ENCODE results near the gene CEP85.
A peak's percentile ranks its signal among the peaks of the same experiment; 100 is the strongest.

CEP85 gene

GRCh38 chr1:26233903-26234643 lies at the start of gene CEP85:
CEP85 (plus strand) TSS chr1:26234200; CDS start chr1:26239784, 5,584 bp downstream.
- in situ Hi-C loops (cut with MboI; ENCODE audit: low pct_unique_long_range_greater_than_20kb, low sequenced_read_pairs): no loop called here
- peak; percentile 99 for DNase-seq

GRCh38 chr1:26184883-26185282 lies 49.1 kb upstream of the CEP85 start:
- in situ Hi-C loops (cut with MboI; ENCODE audit: low pct_unique_long_range_greater_than_20kb, low sequenced_read_pairs): no loop called here
- DNase-seq: no peak

GRCh38 chr1:26187882-26188281 lies 46.1 kb upstream of the CEP85 start:
- in situ Hi-C loops (cut with MboI; ENCODE audit: low pct_unique_long_range_greater_than_20kb, low sequenced_read_pairs): no loop called here
- no peak for DNase-seq

GRCh38 chr1:26188477-26188876 lies 45.5 kb upstream of the CEP85 start:
- no peak for DNase-seq
- in situ Hi-C loops (cut with MboI; ENCODE audit: low pct_unique_long_range_greater_than_20kb, low sequenced_read_pairs): no loop called here

- no peak for DNase-seq
- in situ Hi-C loops (cut with MboI; ENCODE audit: low pct_unique_long_range_greater_than_20kb, low sequenced_read_pairs): no loop called here
Measured at GRCh38 chr1:26189331-26189730, 44.7 kb upstream of the CEP85 start.

- DNase-seq: no peak
- in situ Hi-C loops (cut with MboI; ENCODE audit: low pct_unique_long_range_greater_than_20kb, low sequenced_read_pairs): no loop called here
Measured at GRCh38 chr1:26189751-26190275, 44.2 kb upstream of the CEP85 start.

- in situ Hi-C loops (cut with MboI; ENCODE audit: low pct_unique_long_range_greater_than_20kb, low sequenced_read_pairs): no loop called here
- DNase-seq: peak; percentile 70
Measured at GRCh38 chr1:26190373-26190987, 43.5 kb upstream of the CEP85 start, which contains the start of gene CATSPER4. CATSPER4 (plus strand) TSS chr1:26190602; CDS start chr1:26190628, 26 bp downstream.

- no peak for DNase-seq
- in situ Hi-C loops (cut with MboI; ENCODE audit: low pct_unique_long_range_greater_than_20kb, low sequenced_read_pairs): no loop called here
Measured at GRCh38 chr1:26191739-26192138, 42.3 kb upstream of the CEP85 start.

GRCh38 chr1:26195805-26196204 lies 38.2 kb upstream of the CEP85 start:
- DNase-seq: no peak
- in situ Hi-C loops (cut with MboI; ENCODE audit: low pct_unique_long_range_greater_than_20kb, low sequenced_read_pairs): no loop called here

GRCh38 chr1:26197301-26197700 lies 36.7 kb upstream of the CEP85 start:
- in situ Hi-C loops (cut with MboI; ENCODE audit: low pct_unique_long_range_greater_than_20kb, low sequenced_read_pairs): no loop called here
- no peak for DNase-seq

- in situ Hi-C loops (cut with MboI; ENCODE audit: low pct_unique_long_range_greater_than_20kb, low sequenced_read_pairs): no loop called here
- DNase-seq: no peak
Measured at GRCh38 chr1:26197813-26198212, 36.2 kb upstream of the CEP85 start.

- in situ Hi-C loops (cut with MboI; ENCODE audit: low pct_unique_long_range_greater_than_20kb, low sequenced_read_pairs): no loop called here
- DNase-seq: no peak
Measured at GRCh38 chr1:26200413-26200812, 33.6 kb upstream of the CEP85 start.

- in situ Hi-C loops (cut with MboI; ENCODE audit: low pct_unique_long_range_greater_than_20kb, low sequenced_read_pairs): no loop called here
- DNase-seq: no peak
Measured at GRCh38 chr1:26203642-26204318, 30.2 kb upstream of the CEP85 start.

- no peak for DNase-seq
- in situ Hi-C loops (cut with MboI; ENCODE audit: low pct_unique_long_range_greater_than_20kb, low sequenced_read_pairs): no loop called here
Measured at GRCh38 chr1:26210147-26210870, 23.7 kb upstream of the CEP85 start.

- in situ Hi-C loops (cut with MboI; ENCODE audit: low pct_unique_long_range_greater_than_20kb, low sequenced_read_pairs): no loop called here
- DNase-seq: no peak
Measured at GRCh38 chr1:26212726-26213125, 21.3 kb upstream of the CEP85 start.

GRCh38 chr1:26213335-26213905 lies 20.6 kb upstream of the CEP85 start:
- no peak for DNase-seq
- in situ Hi-C loops (cut with MboI; ENCODE audit: low pct_unique_long_range_greater_than_20kb, low sequenced_read_pairs): no loop called here

- in situ Hi-C loops (cut with MboI; ENCODE audit: low pct_unique_long_range_greater_than_20kb, low sequenced_read_pairs): no loop called here
- no peak for DNase-seq
Measured at GRCh38 chr1:26215246-26215645, 18.8 kb upstream of the CEP85 start.

- in situ Hi-C loops (cut with MboI; ENCODE audit: low pct_unique_long_range_greater_than_20kb, low sequenced_read_pairs): no loop called here
- DNase-seq: no peak
Measured at GRCh38 chr1:26218906-26219494, 15.0 kb upstream of the CEP85 start.
